Peyer's patch (tissue), 4 donors: ENCODE measurements around the gene OLA1. TPM values are rescaled to one million over a fixed set of nuclear protein-coding genes. Genes with fewer than 3 reads are reported as not detected.

ENCODE experiments used
- DNase-seq, 3 donors: peaks; one replicate each; pipeline ENCODE4 v3.0.0-alpha.2; 2017 to 2019
- H3K27ac ChIP-seq, 4 donors: fragments of 200-600 bp; sonication (generic); one replicate each; pipeline ENCODE4 v1.5.1; 2016 to 2019
- H3K27me3 ChIP-seq, 2 donors: fragments of 200-600 bp; sonication (generic); one replicate each; pipeline ENCODE4 v1.5.1; 2019
- H3K36me3 ChIP-seq, 3 donors: fragments of 200-600 bp; sonication (generic); one replicate each; pipeline ENCODE4 v1.5.1; 2016 to 2019
- H3K4me1 ChIP-seq, 4 donors: fragments of 200-600 bp; sonication (generic); one replicate each; pipeline ENCODE4 v1.5.1; 2016 to 2019
- H3K4me3 ChIP-seq, 4 donors: fragments of 200-600 bp; sonication (generic); 1 replicate in 3 of 4; 2 replicates in 1 of 4; pipeline ENCODE4 v1.5.1; 2016 to 2019; ENCODE audit warnings: mild to moderate bottlenecking in 1 of 4
- H3K9me3 ChIP-seq, 4 donors: fragments of 200-600 bp; sonication (generic); one replicate each; pipeline ENCODE4 v1.5.1; 2016 to 2019; ENCODE audit warnings: mild to moderate bottlenecking in 1 of 4
- POLR2A ChIP-seq, 2 donors: fragments of 450-650 bp; IDR thresholded peaks; one replicate each; pipeline ENCODE4 v1.5.1; 2017; ENCODE audit warnings: antibody characterized with exemption in 2 of 2, mild to moderate bottlenecking in 2 of 2, moderate library complexity in 2 of 2
- total RNA-seq, 4 donors: library from RNA; depleted of rRNA; stranded (reverse); fragments of >200 nt; gene quantifications; one replicate each; pipeline ENCODE4 v1.1.0, GENCODE V29; 2016
- TF ChIP-seq, protein P1 (sequence below), 6 experiments: fragments of 450-650 bp in 4 of 6; fragments of 200-600 bp in 2 of 6; sonication (generic) in 1 of 6; IDR thresholded peaks; one replicate each; pipeline ENCODE4 v1.5.1; 2017 to 2019; ENCODE audit warnings: antibody characterized with exemption in 6 of 6, mild to moderate bottlenecking in 3 of 6, moderate library complexity in 1 of 6

The OLA1 gene
- total RNA-seq, 4 donors from 2014 or later, result 34.0 to 52.8 (median 35.5) TPM

DNA sequence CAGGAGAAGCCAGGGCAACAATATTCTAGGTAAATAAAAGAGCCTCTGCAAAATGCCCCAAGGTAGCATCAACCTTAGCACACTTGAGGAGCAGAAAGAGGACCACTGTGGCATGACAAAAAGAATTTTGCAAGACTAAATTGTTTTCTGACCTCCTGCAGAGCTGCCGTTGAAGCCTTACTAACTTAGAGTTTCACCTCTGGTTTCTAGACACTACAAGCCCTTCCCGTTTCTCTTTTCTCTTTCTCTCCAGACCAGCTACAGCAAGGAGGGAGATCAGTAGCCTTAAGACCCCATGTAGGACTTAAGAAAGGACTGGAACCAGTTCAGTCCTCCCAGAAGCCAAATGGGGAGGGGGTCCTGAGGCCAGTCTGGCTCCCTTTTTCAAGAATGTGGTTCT lies 209.9 kb downstream of the OLA1 start:
- no peak overlapping the region for H3K27ac ChIP-seq
- H3K9me3 ChIP-seq, result no peaks in the 10 kb centered on the region
- no peak for DNase-seq
- peaks cover 0 to 4% (median 2%) of the 10 kb centered on the region in 4 donors for H3K4me1 ChIP-seq
- no peaks in the 10 kb centered on the region for H3K36me3 ChIP-seq
- H3K27me3 ChIP-seq, result no peaks in the 10 kb centered on the region
- no peak overlapping the region for H3K4me3 ChIP-seq
- TF ChIP-seq POLR2A (IDR thresholded peaks at IDR 0.05), result no peak
- TF ChIP-seq, protein P1, sequence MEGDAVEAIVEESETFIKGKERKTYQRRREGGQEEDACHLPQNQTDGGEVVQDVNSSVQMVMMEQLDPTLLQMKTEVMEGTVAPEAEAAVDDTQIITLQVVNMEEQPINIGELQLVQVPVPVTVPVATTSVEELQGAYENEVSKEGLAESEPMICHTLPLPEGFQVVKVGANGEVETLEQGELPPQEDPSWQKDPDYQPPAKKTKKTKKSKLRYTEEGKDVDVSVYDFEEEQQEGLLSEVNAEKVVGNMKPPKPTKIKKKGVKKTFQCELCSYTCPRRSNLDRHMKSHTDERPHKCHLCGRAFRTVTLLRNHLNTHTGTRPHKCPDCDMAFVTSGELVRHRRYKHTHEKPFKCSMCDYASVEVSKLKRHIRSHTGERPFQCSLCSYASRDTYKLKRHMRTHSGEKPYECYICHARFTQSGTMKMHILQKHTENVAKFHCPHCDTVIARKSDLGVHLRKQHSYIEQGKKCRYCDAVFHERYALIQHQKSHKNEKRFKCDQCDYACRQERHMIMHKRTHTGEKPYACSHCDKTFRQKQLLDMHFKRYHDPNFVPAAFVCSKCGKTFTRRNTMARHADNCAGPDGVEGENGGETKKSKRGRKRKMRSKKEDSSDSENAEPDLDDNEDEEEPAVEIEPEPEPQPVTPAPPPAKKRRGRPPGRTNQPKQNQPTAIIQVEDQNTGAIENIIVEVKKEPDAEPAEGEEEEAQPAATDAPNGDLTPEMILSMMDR (IDR thresholded peaks at IDR 0.05), result no peak

DNA sequence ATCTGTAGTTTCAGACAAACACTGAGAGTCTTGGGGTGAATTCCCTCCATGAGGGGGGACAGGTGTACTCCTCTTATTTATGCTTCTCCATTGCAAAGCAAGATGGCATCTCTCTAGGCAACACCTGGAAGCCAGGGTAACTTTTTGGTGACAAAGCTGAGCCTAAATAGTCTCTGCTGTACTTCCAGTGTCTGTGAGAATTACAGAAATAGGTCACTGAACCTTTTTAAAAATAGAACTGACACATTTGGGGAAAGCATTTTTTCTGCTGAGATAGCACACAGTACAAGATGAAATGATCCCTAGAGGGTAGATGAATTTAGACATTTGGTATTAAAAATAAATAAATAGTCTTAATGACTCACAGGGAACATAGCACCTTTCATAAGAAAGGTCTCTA lies 211.5 kb downstream of the OLA1 start:
- H3K9me3 ChIP-seq, result no peaks in the 10 kb centered on the region
- no peak overlapping the region for H3K4me3 ChIP-seq
- H3K27ac ChIP-seq, result no peak overlapping the region
- H3K4me1 ChIP-seq, result peaks cover 0 to 4% (median 2%) of the 10 kb centered on the region in 4 donors
- no peaks in the 10 kb centered on the region for H3K27me3 ChIP-seq
- DNase-seq, result no peak
- TF ChIP-seq POLR2A (IDR thresholded peaks at IDR 0.05), result no peak
- TF ChIP-seq, protein P1 (IDR thresholded peaks at IDR 0.05), result no peak
- H3K36me3 ChIP-seq, result no peaks in the 10 kb centered on the region

DNA sequence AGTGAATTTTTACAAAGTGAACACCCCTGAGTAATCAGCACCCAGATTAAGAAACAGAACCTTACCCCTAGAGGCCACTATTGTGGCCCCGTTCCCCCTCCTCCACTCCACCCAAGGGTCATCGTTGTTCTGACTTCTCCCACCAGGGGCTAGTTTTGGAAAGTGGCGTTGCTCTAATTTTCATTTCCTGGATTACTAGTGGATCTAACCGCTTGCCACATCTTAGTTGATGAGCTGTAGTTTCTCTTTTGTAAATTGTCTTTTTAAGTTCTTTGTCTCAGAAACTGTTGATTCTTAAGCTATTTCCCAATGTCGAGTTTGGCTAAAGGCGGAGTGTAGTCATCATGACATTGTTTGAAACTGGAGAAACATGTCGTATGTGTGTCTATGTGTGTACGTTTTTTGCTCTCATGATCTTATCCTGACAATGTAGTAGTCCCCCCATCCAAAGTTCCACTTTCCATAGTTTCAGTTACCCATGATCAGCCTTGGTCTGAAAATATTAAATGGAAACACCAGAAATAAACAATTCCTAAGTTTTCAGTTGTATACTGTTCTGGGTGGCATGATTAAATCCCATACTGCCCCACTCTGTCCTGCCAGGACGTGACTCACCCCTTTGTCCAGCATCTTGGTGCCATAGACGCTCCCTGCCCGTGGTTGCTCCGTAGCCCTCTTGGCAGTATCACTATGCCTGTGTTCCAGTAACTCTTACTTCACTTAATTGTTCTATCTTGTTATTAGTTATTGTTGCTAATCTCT lies 212.2 kb downstream of the OLA1 start:
- Histone ChIP-seq H3K27ac (peak overlapping the region in 2 of 4 donors; percentile 29 to 48), H3K4me1 (peaks cover 0 to 4% (median 2%) of the 10 kb centered on the region in 4 donors), H3K27me3 (no peaks in the 10 kb centered on the region), H3K9me3 (no peaks in the 10 kb centered on the region), H3K36me3 (no peaks in the 10 kb centered on the region), H3K4me3 (no peak overlapping the region)
- TF ChIP-seq, protein P1 (IDR thresholded peaks at IDR 0.05), result peak in 4 of 6 experiments; percentile 9 to 29 (median 18)
- TF ChIP-seq POLR2A (IDR thresholded peaks at IDR 0.05), result no peak
- DNase-seq, result no peak

DNA sequence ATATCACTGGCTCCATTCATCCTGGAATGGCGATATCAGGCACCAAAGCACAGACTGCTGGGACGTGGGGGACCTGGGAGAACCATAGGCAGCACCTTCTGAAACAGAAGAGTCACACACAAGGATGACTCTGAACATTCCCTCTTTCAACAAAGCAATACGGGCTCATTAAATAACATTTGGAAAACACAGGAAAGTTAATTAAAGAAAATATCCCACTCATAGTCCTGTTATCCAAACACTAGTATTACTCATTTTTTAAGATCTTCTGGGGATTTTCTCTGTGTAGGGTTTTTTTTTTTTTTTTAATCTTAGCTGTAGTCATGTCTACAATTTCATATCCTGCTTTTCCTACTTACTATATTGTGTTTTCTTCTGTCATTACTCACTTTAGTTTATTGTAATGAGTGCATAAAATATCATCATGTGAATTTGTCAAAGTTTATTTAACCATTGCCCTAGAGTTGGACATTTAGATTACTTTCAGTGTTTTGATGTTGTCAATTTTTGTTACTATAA lies 213.2 kb downstream of the OLA1 start:
- Histone ChIP-seq H3K36me3 (no peaks in the 10 kb centered on the region), H3K27me3 (no peaks in the 10 kb centered on the region), H3K27ac (no peak overlapping the region), H3K9me3 (no peaks in the 10 kb centered on the region), H3K4me3 (no peak overlapping the region), H3K4me1 (peaks cover 0 to 4% (median 2%) of the 10 kb centered on the region in 4 donors)
- no peak for DNase-seq
- TF ChIP-seq, protein P1 (IDR thresholded peaks at IDR 0.05), result no peak
- TF ChIP-seq POLR2A (IDR thresholded peaks at IDR 0.05), result no peak

DNA sequence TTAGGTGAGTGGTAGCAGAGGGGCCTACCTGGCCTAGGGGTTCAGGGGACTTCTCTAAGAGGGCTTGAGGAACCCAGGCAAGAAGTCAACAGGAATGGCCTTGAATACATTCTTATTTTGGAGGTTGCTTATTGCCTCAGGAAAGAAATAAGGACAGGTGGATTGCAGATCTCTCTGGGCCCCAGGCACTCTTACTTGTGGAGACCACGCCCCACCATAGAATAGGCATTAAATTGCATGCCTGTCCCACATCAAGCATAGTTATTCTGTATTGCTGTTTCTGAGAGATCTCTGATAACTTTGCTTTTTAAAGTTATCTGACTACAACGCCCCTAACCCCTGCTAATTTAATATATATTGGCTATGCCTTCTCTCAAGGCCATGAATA lies 215.2 kb downstream of the OLA1 start:
- TF ChIP-seq, protein P1 (IDR thresholded peaks at IDR 0.05), result no peak
- no peak for TF ChIP-seq POLR2A (IDR thresholded peaks at IDR 0.05)
- Histone ChIP-seq H3K9me3 (no peaks in the 10 kb centered on the region), H3K36me3 (no peaks in the 10 kb centered on the region), H3K4me3 (no peak overlapping the region), H3K4me1 (no peaks in the 10 kb centered on the region), H3K27ac (no peak overlapping the region), H3K27me3 (no peaks in the 10 kb centered on the region)
- no peak for DNase-seq
